Measurements from ENCODE around the gene FLNB.
"Not testable (repeated sequence)": the region's sequence is repeated elsewhere in the genome, so short reads cannot be mapped to it uniquely, and the experiment has no call there.

Gene FLNB

DNA sequence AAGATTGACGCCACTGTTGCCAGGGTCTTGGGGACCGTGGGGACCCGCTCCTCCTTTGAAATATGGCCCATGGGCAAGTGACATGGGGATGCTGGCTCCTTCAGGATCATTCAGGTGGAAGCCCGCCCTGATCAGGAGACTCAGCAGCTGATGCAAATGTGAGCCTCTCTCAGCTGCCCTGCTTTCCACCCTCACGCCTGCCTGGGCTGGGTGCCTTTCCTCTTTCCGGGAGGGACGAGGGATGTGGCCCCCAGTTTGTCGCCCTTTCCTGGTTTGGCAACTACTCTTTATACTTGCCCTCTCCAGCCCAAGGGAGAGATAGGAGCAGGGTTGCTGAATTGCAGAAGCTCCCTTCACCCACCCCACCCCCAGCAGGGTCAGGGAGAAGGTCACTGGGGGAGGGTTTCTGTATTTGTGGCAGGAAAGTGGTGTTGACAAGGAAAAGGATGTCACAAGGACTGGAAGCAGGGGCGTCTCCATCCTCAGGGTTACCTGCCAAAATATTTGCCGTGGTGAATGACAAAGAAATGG, 180.8 kb downstream of the FLNB start:
- no peak for DNase-seq

DNA sequence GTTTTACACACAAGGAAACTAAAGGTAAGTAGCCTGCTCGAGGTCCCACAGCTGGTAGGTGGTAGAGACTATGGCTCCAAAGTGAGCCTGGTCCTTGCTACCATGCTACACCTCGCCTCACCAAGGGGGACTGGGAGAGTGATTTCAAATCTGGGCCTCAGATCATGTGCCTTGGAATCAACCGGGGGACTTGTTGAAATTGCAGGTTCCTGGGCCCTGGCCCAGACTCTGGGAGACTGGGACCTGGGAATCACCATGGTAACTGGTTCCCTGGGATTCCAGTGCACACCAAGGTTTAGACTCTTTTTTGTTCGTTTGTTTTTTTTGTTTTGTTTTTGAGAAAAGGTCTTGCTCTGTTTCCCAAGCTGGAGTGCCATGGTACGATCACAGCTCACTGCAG, 181.5 kb downstream of the FLNB start:
- DNase-seq, result no peak

GRCh38 chr3:58190291-58190690, 182.1 kb downstream of the FLNB start:
- DNase-seq, result no peak

- no peak for DNase-seq
These were observed 182.7 kb downstream of the FLNB start for GRCh38 chr3:58190882-58191281.

DNA sequence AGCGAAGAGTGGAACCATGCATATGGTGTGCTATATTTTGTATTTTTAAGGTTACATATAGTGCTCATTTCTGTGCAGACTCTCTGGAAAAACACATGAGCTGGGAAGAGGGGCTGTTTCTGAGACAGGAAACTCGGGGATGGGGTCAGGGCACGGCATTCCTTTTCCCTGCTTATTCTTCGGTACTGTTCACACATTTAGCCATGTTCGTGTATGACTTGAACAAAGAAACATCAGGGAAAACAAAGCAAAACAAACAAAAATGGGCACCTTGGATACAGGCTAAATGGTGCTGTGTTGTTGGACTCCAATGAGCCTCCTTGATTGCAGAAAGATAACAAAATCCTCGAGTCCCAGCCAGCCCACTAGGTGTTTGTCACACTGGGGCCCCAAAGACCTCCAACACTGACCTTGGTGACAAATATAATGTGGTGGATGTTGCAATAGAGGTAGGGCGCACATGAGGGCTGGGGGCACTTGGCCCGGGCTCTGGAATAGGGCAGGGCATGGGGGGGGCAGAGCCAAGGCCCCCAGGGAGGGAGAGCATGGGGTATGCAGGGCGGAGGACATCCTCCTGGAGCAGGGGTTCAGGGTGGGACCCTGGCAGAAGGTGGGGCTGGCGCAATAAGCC, 183.3 kb downstream of the FLNB start:
- no peak for DNase-seq

DNA sequence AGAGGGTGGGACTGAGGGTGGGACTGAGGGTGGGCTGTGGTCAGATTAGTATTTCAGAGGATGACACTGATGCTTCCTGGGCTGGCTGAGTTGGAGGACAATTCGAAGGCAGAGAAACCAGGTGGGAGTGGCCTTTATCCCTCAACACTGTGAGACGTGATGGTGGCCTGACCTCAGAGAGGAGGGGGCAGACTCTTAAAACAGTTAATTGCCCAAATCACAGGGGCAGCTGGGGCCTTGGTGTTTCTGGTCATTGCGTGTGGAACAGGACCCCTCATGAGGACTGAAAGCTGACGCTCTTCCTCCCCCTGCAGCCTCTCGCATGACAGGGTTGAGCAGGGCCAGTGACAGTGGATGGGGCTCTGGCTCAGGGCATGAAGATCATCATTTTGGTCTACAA, 183.8 kb downstream of the FLNB start:
- no peak for DNase-seq

GRCh38 chr3:58193682-58194407, 185.6 kb downstream of the FLNB start:
- DNase-seq, result no peak

DNA sequence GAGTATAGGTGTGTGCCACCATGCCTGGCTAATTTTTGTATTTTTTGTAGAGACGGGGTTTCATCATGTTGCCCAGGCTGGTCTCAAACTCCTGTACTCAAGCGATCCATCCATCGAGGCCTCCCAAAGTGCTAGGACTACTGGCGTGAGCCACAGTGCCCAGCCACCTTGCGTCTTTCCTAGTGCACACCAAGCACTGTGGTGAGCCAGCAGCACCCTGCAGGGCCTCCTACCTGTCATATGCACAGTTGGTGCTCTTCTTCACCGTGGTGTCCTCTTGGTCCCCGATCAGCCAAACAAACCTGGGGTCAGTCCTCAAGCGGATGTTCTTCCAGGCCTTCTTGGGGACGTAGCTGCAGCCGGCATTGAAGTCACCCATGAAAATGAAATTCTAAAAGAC, 189.4 kb downstream of the FLNB start:
- no peak for DNase-seq

- DNase-seq, result no peak
These were observed 190.1 kb downstream of the FLNB start for GRCh38 chr3:58198362-58198761.

DNA sequence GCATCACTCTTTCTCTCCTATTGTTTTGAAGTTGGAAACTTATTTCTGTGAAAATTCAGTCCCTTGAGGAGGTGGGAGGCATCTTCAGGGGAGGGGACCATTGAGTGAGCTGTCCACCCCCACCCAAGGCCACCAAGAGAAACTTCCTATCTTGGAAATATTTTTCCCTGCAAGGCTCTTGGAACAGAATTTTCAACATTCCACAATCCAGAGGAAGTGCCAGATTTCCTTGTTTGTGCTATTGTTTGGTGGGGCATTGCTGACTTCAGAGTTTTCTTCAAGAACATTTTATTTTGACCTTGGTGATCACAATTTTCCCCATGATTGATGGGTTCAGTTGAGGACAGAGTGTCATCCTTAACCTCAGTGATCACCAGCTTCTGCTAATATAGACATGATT, 190.6 kb downstream of the FLNB start:
- DNase-seq, result no peak

DNA sequence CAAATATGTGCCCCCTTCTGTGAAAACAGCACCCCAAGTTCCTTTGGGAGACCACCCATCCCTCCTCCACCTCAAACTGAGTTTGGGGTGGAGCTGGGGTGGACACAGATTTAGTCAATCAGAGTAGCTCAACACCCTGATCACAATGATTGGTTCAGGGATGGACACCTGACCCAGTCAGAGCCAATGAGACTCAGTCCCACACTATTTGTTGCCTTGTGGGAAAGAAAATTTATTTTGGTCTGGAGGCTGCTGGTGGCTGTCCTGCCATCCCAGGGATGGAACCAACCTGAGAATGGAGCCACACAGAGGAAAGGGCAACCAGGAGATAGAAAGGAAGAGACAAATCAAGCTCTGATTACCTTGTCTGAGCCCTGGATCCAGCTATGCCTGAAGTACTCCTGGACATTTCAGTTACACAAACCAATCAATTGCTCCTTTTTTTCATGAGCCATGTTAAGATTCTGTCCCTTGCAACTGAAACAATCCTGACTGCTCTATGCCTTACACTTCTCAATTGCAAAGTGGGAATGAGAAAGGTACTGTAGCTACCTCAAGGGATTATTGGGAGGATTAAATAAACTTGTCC, 192.0 kb downstream of the FLNB start:
- no peak for DNase-seq

- DNase-seq, result no peak
These were observed 192.7 kb downstream of the FLNB start for GRCh38 chr3:58200846-58201355.

DNA sequence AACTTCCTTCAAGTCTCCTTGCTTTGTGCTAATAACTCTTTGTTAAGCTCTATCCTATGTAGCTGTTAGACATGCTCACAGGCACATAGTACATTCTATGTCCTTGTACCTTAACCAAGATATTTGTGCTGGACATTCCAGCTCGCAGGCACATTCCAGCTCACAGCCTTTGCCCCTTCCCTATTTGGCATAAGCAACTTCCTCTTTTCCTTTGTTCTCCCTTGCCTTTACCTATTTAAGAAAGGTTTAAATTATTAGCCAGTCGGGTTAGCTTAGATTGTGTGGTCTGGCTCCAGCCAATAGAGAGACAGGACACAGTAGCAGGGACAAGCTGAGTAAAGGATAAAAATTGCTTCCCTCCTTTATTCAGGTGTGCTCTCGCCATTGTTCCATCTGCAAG, 193.2 kb downstream of the FLNB start:
- not testable (repeated sequence) for DNase-seq

DNA sequence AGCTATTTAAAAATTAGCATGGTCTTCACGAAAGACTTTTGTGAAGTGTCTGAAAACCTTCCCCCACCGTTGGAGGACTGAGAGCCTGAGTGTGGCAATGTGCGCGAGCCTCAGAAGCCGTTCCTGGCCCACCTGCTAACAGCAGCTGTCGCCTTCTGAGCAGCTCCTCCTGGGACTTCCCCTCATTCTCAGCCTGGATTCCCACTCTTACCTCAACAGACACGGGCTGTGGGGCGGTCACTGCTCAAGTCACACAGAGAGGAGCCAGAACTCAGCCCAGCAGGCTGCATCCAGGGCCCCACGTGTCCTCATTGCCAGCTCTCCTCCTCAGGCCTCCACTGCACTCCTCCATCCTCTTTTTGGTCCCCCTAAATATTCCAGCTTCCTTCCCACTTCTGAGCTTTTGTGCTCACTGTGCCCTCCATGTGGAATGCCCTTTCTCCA, 194.7 kb downstream of the FLNB start:
- no peak for DNase-seq

- DNase-seq, result no peak
These were observed 195.3 kb downstream of the FLNB start for GRCh38 chr3:58203541-58203940.

DNA sequence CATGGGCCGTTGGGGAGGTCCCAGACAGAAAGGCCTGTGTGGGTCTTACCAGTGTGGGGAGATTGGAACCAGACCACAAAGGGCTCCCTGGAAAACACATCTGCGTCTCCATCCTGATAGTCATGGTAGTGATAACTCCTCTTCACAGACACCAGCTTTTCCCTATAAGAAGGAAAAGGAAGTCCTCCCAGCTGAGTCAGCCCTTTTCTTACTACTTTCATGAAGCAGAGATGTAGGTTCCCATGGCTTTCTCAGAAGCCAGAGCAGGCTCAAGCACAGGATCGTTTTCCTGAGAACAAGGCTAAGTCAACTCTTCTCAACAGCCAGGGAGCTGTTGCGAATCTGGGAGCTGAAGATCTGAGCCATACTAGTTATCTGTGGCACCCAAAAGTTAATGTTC, 196.5 kb downstream of the FLNB start:
- no peak for DNase-seq

- no peak for DNase-seq
These were observed 197.8 kb downstream of the FLNB start for GRCh38 chr3:58205981-58206380.

- DNase-seq, result no peak
These were observed 198.3 kb downstream of the FLNB start for GRCh38 chr3:58206406-58207011.

- no peak for DNase-seq
These were observed 199.7 kb downstream of the FLNB start for GRCh38 chr3:58207954-58208353.

DNA sequence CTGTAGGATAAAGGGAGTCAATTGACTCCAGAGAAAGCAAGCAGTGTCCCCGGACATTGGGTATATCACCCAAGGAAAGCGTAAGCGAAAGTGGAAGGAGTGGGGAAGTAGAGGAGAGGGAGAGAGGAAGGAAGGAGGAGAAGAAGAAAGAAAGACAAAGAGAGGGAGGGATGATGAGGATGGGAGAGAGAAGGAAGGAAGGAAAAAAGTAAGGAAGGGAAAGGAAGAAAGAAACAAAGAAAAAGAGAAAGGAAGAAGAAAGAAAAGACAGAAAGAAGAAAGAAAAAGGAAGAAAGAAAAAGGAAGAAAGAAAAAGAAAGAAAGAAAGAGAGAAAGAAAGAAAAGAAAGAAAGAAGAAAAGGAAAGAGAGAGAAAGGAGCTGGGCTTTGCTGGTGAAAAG, 201.7 kb downstream of the FLNB start:
- DNase-seq, result no peak

GRCh38 chr3:58210761-58211460, 202.7 kb downstream of the FLNB start, which contains the start of gene DNASE1L3:
DNASE1L3 (minus strand) TSS chr3:58210972; CDS start chr3:58210906, 66 bp downstream.
- no peak for DNase-seq

- no peak for DNase-seq
These were observed 206.5 kb downstream of the FLNB start for GRCh38 chr3:58214484-58215316.
